Measurements from ENCODE around the gene HIC2. TPM values are rescaled to one million over a fixed set of nuclear protein-coding genes. Genes with fewer than 3 reads are reported as not detected.
"Not testable (repeated sequence)": the region's sequence is repeated elsewhere in the genome, so short reads cannot be mapped to it uniquely, and the experiment has no call there.

HIC2 gene
- total RNA-seq, 1 donor from 2014 or later, result 1.8 TPM

DNA sequence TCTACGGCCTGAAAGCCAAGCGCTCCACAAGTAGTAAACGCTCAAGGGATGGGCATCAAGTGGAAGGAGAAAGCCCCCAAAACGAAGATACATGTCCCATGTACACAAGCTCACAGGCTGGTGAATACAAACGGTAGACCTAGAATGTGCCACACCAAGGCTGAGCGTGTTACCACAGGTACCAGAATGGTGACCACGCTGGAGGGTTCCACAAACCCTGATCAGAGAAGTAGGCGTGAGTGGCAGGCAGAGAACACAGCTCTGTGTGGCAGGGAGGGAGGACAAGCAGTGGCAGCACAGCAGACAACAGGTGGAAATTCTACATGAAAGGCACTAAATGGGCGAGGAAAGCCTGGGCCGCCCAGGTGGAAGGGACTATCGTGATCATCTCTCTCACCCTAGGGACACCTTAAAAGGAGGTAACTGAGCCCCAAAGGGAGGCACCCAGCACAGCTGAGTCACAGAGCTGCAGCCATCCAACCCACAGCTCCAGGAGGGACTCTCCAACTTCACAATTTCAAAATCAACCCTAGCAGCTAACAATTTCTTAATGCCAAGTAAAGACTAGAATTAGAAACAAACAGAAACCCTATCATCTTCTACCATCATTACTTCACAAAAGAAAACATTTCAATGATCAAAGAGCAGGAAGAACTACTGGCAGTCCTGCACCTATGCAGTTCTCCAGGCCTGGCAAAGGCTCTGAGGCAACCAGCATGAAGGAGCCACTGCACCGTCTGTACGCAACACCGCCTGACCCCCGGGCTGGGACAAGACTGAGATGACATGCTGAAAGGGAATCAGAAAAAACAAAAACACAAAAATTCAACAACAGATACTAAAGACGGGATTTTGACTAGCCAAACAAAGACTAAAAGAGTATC, 82.7 kb downstream of the HIC2 start:
- not testable (repeated sequence) for H3K36me3 ChIP-seq (ENCODE audit: control insufficient read depth, insufficient read depth, low read length); FAIRE-seq; H3K4me3 ChIP-seq (ENCODE audit: low read depth, low read length); DNase-seq (ENCODE audit: low read depth); H3K27me3 ChIP-seq (ENCODE audit: control insufficient read depth, insufficient read depth, low read length)

Other genes with a start within 250 kb of the HIC2 start
- under 0.01 TPM in 1 of 2 replicates, not detected in the other for gene RIMBP3B, start 33.6 kb upstream of the HIC2 start, total RNA-seq
- gene TMEM191C, start 50.0 kb downstream of the HIC2 start, total RNA-seq, result 1.3 TPM in 2 replicates
- gene RIMBP3C, start 134.1 kb downstream of the HIC2 start, total RNA-seq, result under 0.01 TPM in 2 replicates
- gene UBE2L3, start 150.3 kb downstream of the HIC2 start, total RNA-seq, result 14.7 and 23.3 TPM in 2 replicates
- gene YDJC, start 212.7 kb downstream of the HIC2 start, total RNA-seq, result 43.4 and 67.9 TPM in 2 replicates
- gene CCDC116, start 215.4 kb downstream of the HIC2 start, total RNA-seq, result not detected in 2 replicates
- 33.0 and 67.9 TPM in 2 replicates for gene SDF2L1, start 224.9 kb downstream of the HIC2 start, total RNA-seq
- 30.0 and 32.6 TPM in 2 replicates for gene PPIL2, start 248.6 kb downstream of the HIC2 start, total RNA-seq